ENCODE results near the gene SESTD1.
"Not testable (repeated sequence)": the region's sequence is repeated elsewhere in the genome, so short reads cannot be mapped to it uniquely, and the experiment has no call there.

SESTD1 gene

DNA sequence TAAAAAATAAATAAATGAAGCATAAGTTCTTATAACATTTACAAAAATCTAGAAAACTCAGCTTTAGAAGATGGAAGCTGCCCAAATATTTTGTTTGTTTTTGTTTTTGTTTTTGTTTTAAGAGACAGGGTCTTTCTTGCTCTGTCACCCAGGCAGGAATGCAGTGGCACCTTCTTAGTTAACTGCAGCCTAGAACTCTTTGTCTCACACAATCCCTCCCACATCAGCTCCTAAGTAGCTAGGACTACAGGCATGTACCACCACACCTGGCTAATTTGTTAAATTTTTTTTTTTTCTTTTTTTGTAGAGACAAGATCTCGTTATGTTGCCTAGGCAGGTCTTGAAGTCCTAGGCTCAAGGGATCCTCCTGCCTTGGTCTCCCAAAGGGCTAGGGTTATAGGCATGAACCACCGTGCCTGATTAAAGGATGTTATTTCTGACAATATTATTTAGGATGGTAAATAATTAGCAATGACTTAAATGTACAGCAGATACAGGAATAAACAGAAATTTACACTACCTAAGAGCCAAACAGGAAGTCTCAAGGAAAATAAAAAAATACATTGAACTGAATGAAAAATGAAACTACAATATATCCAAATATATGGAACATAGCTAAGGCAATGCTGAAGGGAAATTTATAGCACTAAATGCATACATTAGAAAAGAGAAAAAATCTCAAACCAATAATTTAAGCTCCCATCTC, 17.2 kb downstream of the SESTD1 start:
- H3F3A ChIP-seq (ENCODE audit: insufficient read depth, low read length), result no peaks in the 10 kb centered on the region
- peak overlapping the region; percentile 23; the same call in 1 of the 2 replicates for H3K9ac ChIP-seq (ENCODE audit: low read length)
- H3K79me2 ChIP-seq (ENCODE audit: insufficient read depth, low read length), result peaks cover 23% of the 10 kb centered on the region
- H3K4me1 ChIP-seq (ENCODE audit: insufficient read depth, low read length, severe bottlenecking), result peaks cover 31% of the 10 kb centered on the region
- peak overlapping the region; percentile 48 for H3K4me2 ChIP-seq (ENCODE audit: low read length)
- no peaks in the 10 kb centered on the region for H3K27me3 ChIP-seq (ENCODE audit: insufficient read depth, low read length)
- H3K27ac ChIP-seq (ENCODE audit: low read depth, low read length, poor library complexity, severe bottlenecking), result no peak overlapping the region
- H2AFZ ChIP-seq (ENCODE audit: low read length), result no peak overlapping the region
- 0 out of 2 replicates have a peak, but pooled peaks cover 5% of the 10 kb centered on the region for H3K9me3 ChIP-seq (ENCODE audit: low read length)
- TF ChIP-seq EZH2 (IDR thresholded peaks at IDR 0.05; ENCODE audit: borderline replicate concordance, low read length), result no peak
- TF ChIP-seq, protein P1, sequence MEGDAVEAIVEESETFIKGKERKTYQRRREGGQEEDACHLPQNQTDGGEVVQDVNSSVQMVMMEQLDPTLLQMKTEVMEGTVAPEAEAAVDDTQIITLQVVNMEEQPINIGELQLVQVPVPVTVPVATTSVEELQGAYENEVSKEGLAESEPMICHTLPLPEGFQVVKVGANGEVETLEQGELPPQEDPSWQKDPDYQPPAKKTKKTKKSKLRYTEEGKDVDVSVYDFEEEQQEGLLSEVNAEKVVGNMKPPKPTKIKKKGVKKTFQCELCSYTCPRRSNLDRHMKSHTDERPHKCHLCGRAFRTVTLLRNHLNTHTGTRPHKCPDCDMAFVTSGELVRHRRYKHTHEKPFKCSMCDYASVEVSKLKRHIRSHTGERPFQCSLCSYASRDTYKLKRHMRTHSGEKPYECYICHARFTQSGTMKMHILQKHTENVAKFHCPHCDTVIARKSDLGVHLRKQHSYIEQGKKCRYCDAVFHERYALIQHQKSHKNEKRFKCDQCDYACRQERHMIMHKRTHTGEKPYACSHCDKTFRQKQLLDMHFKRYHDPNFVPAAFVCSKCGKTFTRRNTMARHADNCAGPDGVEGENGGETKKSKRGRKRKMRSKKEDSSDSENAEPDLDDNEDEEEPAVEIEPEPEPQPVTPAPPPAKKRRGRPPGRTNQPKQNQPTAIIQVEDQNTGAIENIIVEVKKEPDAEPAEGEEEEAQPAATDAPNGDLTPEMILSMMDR (IDR thresholded peaks at IDR 0.05; ENCODE audit: low read length), result no peak
- H3K4me3 ChIP-seq (ENCODE audit: low read depth, low read length, poor library complexity, severe bottlenecking), result peak overlapping the region; percentile 36
- H4K20me1 ChIP-seq (ENCODE audit: insufficient read depth, low read length), result no peaks in the 10 kb centered on the region
- no peaks in the 10 kb centered on the region for H3K9me2 ChIP-seq (ENCODE audit: low read depth, low read length)
- 0 out of 2 replicates have a peak, but pooled peaks cover 7% of the 10 kb centered on the region for H3K36me3 ChIP-seq (ENCODE audit: insufficient read depth, low read length)

DNA sequence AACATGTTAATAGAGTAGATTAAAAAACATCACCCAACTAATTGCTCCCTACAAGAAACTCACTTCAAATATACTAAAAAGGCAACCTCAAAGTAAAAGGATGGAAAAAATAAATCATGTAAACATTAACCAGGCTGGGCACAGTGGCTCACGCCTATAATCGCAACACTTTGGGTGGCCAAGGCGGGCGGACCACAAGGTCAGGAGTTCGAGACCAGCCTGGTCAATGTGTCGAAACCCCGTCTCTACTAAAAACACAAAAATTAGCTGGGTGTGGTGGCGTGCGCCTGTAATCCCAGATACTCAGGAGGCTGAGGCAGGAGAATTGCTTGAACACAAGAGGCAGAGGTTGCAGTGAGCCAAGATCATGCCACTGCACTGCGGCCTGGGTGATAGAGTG, 18.8 kb downstream of the SESTD1 start:
- not testable (repeated sequence) for H3K36me3 ChIP-seq (ENCODE audit: insufficient read depth, low read length); H3K9me2 ChIP-seq (ENCODE audit: low read depth, low read length); H4K20me1 ChIP-seq (ENCODE audit: insufficient read depth, low read length); H3K27ac ChIP-seq (ENCODE audit: low read depth, low read length, poor library complexity, severe bottlenecking); H3K4me3 ChIP-seq (ENCODE audit: low read depth, low read length, poor library complexity, severe bottlenecking); H3K27me3 ChIP-seq (ENCODE audit: insufficient read depth, low read length); H3F3A ChIP-seq (ENCODE audit: insufficient read depth, low read length); H3K4me2 ChIP-seq (ENCODE audit: low read length); H2AFZ ChIP-seq (ENCODE audit: low read length); H3K9ac ChIP-seq (ENCODE audit: low read length); H3K9me3 ChIP-seq (ENCODE audit: low read length)
- Histone ChIP-seq H3K4me1 (ENCODE audit: insufficient read depth, low read length, severe bottlenecking) (peaks cover 19% of the 10 kb centered on the region), H3K79me2 (ENCODE audit: insufficient read depth, low read length) (peaks cover 29% of the 10 kb centered on the region)

DNA sequence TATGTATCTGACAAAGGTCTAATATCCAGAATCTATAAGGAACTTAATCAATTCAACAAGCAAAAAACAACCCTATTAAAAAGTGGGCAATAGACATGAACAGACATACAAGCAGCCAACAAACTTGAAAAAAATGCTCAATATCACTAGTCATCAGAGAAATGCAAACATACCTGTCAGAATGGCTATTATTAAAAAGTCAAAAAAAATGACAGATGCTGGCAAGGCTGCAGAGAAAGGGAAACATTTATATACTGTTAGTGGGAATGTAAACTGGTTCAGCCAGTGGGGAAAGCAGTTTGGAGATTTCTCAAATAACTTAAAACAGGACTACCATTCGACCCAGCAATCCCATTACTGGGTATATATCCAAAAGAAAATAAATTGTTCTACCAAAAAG, 21.6 kb downstream of the SESTD1 start:
- Histone ChIP-seq H3K79me2 (ENCODE audit: insufficient read depth, low read length) (peaks cover 30% of the 10 kb centered on the region), H3K4me1 (ENCODE audit: insufficient read depth, low read length, severe bottlenecking) (peaks cover 27% of the 10 kb centered on the region)

More for the DNA sequence above, 21.6 kb downstream of the SESTD1 start:
- H3K9me2 ChIP-seq (ENCODE audit: low read depth, low read length), result no peaks in the 10 kb centered on the region
- TF ChIP-seq EZH2 (IDR thresholded peaks at IDR 0.05; ENCODE audit: borderline replicate concordance, low read length), result no peak
- TF ChIP-seq, protein P1 (IDR thresholded peaks at IDR 0.05; ENCODE audit: low read length), result no peak
- H3K9ac ChIP-seq (ENCODE audit: low read length), result no peak overlapping the region
- H3K27me3 ChIP-seq (ENCODE audit: insufficient read depth, low read length), result no peaks in the 10 kb centered on the region
- no peaks in the 10 kb centered on the region for H3F3A ChIP-seq (ENCODE audit: insufficient read depth, low read length)
- no peaks in the 10 kb centered on the region for H3K9me3 ChIP-seq (ENCODE audit: low read length)
- H3K27ac ChIP-seq (ENCODE audit: low read depth, low read length, poor library complexity, severe bottlenecking), result no peak overlapping the region
- H3K4me2 ChIP-seq (ENCODE audit: low read length), result no peak overlapping the region
- H2AFZ ChIP-seq (ENCODE audit: low read length), result no peak overlapping the region
- H4K20me1 ChIP-seq (ENCODE audit: insufficient read depth, low read length), result no peaks in the 10 kb centered on the region
- no peak overlapping the region for H3K4me3 ChIP-seq (ENCODE audit: low read depth, low read length, poor library complexity, severe bottlenecking)
- no peaks in the 10 kb centered on the region for H3K36me3 ChIP-seq (ENCODE audit: insufficient read depth, low read length)

Data from OCI-LY1 (cell line).